Smooth muscle cell (in vitro differentiated cells): ENCODE measurements around the gene ERC2. TPM values are rescaled to one million over a fixed set of nuclear protein-coding genes. Genes with fewer than 3 reads are reported as not detected.

Experiments
- DNase-seq: peaks from one replicate; lab custom pipeline; 2025; ENCODE audit not compliant: unreplicated experiment; lab: John Stamatoyannopoulos, UW
- H2AFZ ChIP-seq: fragments of 200-600 bp; sonication (generic); 2 replicates; pipeline ENCODE4 v1.6.0; 2016; ENCODE audit warnings: antibody characterized with exemption, low read depth, mild to moderate bottlenecking
- H3F3A ChIP-seq: fragments of 200-600 bp; sonication (generic); 2 replicates; pipeline ENCODE4 v1.6.0; 2017; ENCODE audit warnings: antibody characterized with exemption, low read depth
- H3K27ac ChIP-seq: fragments of 200-600 bp; sonication (generic); 2 replicates; pipeline ENCODE4 v1.5.1; 2016; ENCODE audit warnings: low read depth, mild to moderate bottlenecking
- H3K27me3 ChIP-seq: fragments of 200-600 bp; sonication (generic); 2 replicates; pipeline ENCODE4 v1.6.1; 2016; ENCODE audit warnings: low read depth, mild to moderate bottlenecking
- H3K36me3 ChIP-seq: fragments of 200-600 bp; sonication (generic); 2 replicates; pipeline ENCODE4 v1.5.1; 2016; ENCODE audit warnings: low read depth
- H3K4me1 ChIP-seq: fragments of 200-600 bp; sonication (generic); 2 replicates; pipeline ENCODE4 v1.5.1; 2016; ENCODE audit warnings: low read depth
- H3K4me2 ChIP-seq: fragments of 200-600 bp; sonication (generic); 2 replicates; pipeline ENCODE4 v1.6.0; 2016; ENCODE audit warnings: mild to moderate bottlenecking
- H3K4me3 ChIP-seq: fragments of 200-600 bp; sonication (generic); 2 replicates; pipeline ENCODE4 v1.5.1; 2016; ENCODE audit warnings: mild to moderate bottlenecking
- H3K79me2 ChIP-seq: fragments of 200-600 bp; sonication (generic); 2 replicates; pipeline ENCODE4 v1.6.0; 2016; ENCODE audit warnings: low read depth, mild to moderate bottlenecking
- H3K9ac ChIP-seq: fragments of 200-600 bp; sonication (generic); 2 replicates; pipeline ENCODE4 v1.6.0; 2016; ENCODE audit warnings: low read depth
- H3K9me3 ChIP-seq: fragments of 200-600 bp; sonication (generic); replicated peaks from 2 replicates; pipeline ENCODE4 v1.5.1; 2016; ENCODE audit warnings: low read depth
- H4K20me1 ChIP-seq: fragments of 200-600 bp; sonication (generic); 2 replicates; pipeline ENCODE4 v1.6.0; 2016; ENCODE audit warnings: low read depth
- CTCF ChIP-seq: fragments of 200-600 bp; sonication (generic); IDR thresholded peaks from 2 replicates; pipeline ENCODE4 v1.5.1; 2017; ENCODE audit warnings: borderline replicate concordance, mild to moderate bottlenecking, antibody characterized with exemption; ENCODE audit not compliant: insufficient read depth, poor library complexity, severe bottlenecking
- WGBS: methylation state at CpG from one replicate; pipeline ENCODE4 v1.1.7; 2016; ENCODE audit warnings: low lambda C conversion rate; 5-methylcytosine and 5-hydroxymethylcytosine counted together
- polyA plus RNA-seq: library from polyadenylated mRNA; unstranded; fragments of >200 nt; fragmentation: Nextera tagmentation; extraction: Ambion mirVana; gene quantifications from 2 replicates; pipeline ENCODE4 v1.2.1, GENCODE V29; 2016
- total RNA-seq: library from RNA; depleted of rRNA; stranded (reverse); fragments of >200 nt; gene quantifications from 2 replicates; pipeline ENCODE4 v1.2.3, GENCODE V29; 2014

The ERC2 gene
- total and polyA plus RNA-seq, 2 experiments from 2014 or later: 1.1 TPM; not detected in 1

GRCh38 chr3:56055546-56055945 is 412.7 kb downstream of the ERC2 start:
- no peaks in the 10 kb centered on the region for H3K4me1 ChIP-seq
- no peak overlapping the region for H3K4me2 ChIP-seq
- no peak overlapping the region for H3K9ac ChIP-seq
- no peak for DNase-seq
- H3F3A ChIP-seq: no peaks in the 10 kb centered on the region
- no peak overlapping the region for H3K27ac ChIP-seq
- H3K27me3 ChIP-seq: no peaks in the 10 kb centered on the region
- TF ChIP-seq CTCF: no peak
- H2AFZ ChIP-seq: no peak overlapping the region
- H3K79me2 ChIP-seq: no peaks in the 10 kb centered on the region
- 35% methylated on average over 4 of the region's 4 CpGs for WGBS
- no peaks in the 10 kb centered on the region for H3K9me3 ChIP-seq
- H4K20me1 ChIP-seq: no peaks in the 10 kb centered on the region
- H3K4me3 ChIP-seq: no peak overlapping the region
- H3K36me3 ChIP-seq: no peaks in the 10 kb centered on the region

- Histone ChIP-seq H3K4me3 (no peak overlapping the region), H3K27ac (no peak overlapping the region), H3K79me2 (no peaks in the 10 kb centered on the region), H3K9me3 (no peaks in the 10 kb centered on the region), H2AFZ (no peak overlapping the region), H3K4me1 (no peaks in the 10 kb centered on the region), H4K20me1 (no peaks in the 10 kb centered on the region), H3K27me3 (no peaks in the 10 kb centered on the region), H3K9ac (no peak overlapping the region), H3K4me2 (no peak overlapping the region), H3F3A (no peaks in the 10 kb centered on the region), H3K36me3 (no peaks in the 10 kb centered on the region)
- WGBS: 80% methylated on average over 10 of the region's 10 CpGs
- DNase-seq: no peak
- TF ChIP-seq CTCF: no peak
Measured at GRCh38 chr3:56054844-56055243, 413.4 kb downstream of the ERC2 start.

- no peaks in the 10 kb centered on the region for H3K36me3 ChIP-seq
- H3K4me1 ChIP-seq: no peaks in the 10 kb centered on the region
- no peak overlapping the region for H3K4me3 ChIP-seq
- H3K27ac ChIP-seq: no peak overlapping the region
- 44% methylated on average over 3 of the region's 3 CpGs for WGBS
- DNase-seq: no peak
- TF ChIP-seq CTCF: no peak
- no peaks in the 10 kb centered on the region for H3K79me2 ChIP-seq
- no peaks in the 10 kb centered on the region for H4K20me1 ChIP-seq
- no peaks in the 10 kb centered on the region for H3K9me3 ChIP-seq
- H3F3A ChIP-seq: no peaks in the 10 kb centered on the region
- H3K4me2 ChIP-seq: peak overlapping the region; percentile 4
- H3K27me3 ChIP-seq: no peaks in the 10 kb centered on the region
- H2AFZ ChIP-seq: no peak overlapping the region
- H3K9ac ChIP-seq: no peak overlapping the region
Measured at GRCh38 chr3:56053727-56054126, 414.5 kb downstream of the ERC2 start.

- H2AFZ ChIP-seq: no peak overlapping the region
- no peaks in the 10 kb centered on the region for H3K79me2 ChIP-seq
- H3K4me2 ChIP-seq: no peak overlapping the region
- no peaks in the 10 kb centered on the region for H3F3A ChIP-seq
- no peak overlapping the region for H3K27ac ChIP-seq
- H3K36me3 ChIP-seq: no peaks in the 10 kb centered on the region
- no peaks in the 10 kb centered on the region for H3K4me1 ChIP-seq
- DNase-seq: no peak
- no peak for TF ChIP-seq CTCF
- no peak overlapping the region for H3K9ac ChIP-seq
- no peaks in the 10 kb centered on the region for H3K9me3 ChIP-seq
- H3K27me3 ChIP-seq: no peaks in the 10 kb centered on the region
- no peaks in the 10 kb centered on the region for H4K20me1 ChIP-seq
- WGBS: 95% methylated on average over 4 of the region's 4 CpGs
- H3K4me3 ChIP-seq: no peak overlapping the region
Measured at GRCh38 chr3:56052188-56052587, 416.1 kb downstream of the ERC2 start.
